D341Med (cell line): ENCODE data around the gene KCNJ6.
A peak's percentile ranks its signal among the peaks of the same experiment; 100 is the strongest.
"Not testable (repeated sequence)": the region's sequence is repeated elsewhere in the genome, so short reads cannot be mapped to it uniquely, and the experiment has no call there.

Experiments used
- DNase-seq: peaks from one replicate; pipeline ENCODE4 v3.0.0; 2012; ENCODE audit warnings: low spot score

KCNJ6 gene

DNA sequence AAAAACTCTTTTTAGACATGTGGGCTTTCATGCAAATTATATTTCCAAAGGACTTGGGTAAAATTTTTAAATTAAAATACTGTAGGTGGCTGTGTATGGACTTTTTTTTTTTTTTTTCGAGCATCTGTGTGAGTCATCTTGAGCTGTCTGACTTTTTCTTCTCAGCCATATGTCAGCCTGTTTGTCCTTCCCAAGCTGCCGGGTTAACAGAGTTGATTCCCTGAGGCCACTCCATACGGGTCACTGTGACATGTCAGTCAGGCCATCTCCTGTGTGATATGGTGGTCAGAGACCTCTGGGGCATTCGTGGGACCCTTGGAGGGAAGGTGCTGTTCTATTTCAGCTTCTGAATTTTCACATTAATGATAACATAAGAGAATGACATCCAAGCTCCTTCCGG, 148.3 kb downstream of the KCNJ6 start:
- no peak for DNase-seq

DNA sequence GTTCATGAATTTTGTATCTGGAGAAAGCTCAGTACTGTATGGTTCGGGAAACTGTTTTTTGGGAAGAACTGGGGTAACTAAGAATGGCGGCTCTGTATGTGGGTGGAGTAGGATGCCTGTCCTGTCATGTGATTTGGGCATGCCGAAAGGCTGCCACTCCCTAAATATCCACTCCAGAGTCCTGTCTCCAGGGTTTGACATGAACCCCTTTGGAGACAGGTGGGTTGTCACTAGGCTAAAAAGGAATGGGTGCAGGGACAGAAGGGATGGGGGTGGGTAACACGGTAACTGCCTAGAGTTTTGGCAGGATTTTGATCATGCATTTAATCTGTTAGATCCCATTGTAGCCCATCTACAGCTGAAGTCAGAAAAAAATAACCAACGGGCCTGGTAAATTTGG, 150.1 kb downstream of the KCNJ6 start:
- no peak for DNase-seq

DNA sequence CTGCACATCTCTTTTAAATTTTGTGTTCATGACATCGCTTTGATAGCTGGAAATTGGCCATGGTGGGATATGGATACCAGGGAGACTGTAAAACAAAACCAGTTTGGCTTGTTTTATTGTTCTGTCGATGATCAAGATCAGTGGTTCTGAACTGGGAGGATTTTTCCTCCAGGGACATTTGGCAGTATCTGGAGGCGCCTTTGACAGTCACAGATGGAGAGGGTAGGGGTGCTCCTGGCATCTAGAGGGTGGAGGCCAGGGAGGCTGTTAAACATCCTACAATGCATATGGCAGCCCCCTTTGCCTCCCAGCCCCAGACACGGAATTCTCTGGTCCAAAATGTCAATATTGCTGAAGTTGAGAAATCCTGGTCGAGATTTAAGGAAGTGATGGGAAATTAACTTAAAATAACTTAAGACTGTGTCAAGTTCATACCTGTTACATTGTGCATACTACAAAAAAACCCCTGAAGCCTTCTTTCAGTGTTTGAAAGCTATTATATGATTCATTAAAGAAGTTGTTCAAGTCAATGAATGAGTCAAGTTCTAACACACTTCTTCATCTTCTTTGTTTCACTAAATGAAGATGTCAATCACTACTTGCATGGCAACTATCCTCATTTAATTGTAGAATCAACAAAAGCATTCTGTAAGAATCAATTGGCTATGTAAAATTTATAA, 150.9 kb downstream of the KCNJ6 start:
- DNase-seq = no peak

DNA sequence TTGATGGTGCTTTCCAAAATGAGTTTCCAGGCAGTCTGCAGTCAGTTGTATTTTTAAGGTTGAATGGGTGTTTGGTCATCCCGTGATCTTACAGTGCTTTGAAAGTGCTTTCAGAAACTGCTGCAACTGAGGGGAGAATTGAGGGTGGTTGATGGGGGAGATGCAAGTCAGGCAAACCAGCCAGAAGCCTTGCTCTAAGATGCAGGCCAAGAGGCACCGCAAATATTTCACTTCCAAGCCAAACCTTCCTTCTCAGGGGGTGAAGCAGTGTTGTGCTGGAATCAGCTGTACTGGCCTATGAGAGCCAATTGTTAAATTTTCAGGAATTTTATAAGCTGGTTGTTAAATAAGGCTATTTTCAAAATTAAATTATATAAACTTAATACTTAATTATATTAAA, 151.6 kb downstream of the KCNJ6 start:
- DNase-seq = no peak

DNA sequence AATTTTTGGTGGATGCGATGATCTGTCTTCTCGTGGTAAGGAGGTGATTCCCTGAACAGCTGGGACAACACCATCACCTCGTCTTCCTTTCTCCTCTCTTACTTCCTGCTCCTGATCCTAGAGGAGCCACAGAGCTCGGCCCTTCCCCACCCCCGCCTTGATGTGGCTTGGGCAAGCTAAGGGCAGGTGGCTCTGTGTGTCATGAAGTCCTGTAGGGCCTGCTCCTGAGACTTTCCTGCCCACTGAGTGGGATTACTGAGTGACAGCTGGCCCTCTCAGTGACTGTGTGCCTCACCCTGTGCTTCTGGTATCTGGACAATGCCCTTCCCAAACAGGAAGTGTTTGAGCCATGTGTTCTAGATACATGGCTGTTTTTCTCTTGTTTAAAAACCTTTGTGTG, 153.0 kb downstream of the KCNJ6 start:
- DNase-seq = no peak

DNA sequence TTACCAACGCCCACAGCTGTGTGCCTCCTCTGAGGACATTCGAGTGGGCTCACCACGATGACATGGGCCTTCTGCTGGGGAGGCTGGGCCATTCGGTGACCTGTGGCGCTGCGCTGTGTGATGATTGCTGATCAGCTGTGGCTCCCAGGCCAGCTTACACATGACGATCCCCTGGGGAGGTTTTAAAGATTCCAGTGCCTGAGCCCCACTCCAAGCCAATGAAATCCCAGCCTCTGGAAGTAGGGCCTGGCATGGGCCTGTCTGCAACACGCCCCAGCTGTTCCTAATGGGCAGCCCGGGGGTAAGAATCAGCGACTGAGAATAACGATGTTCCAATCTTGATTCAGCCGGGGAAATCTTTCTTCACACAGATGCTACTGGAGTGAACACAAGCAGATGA, 153.7 kb downstream of the KCNJ6 start:
- no peak for DNase-seq

DNA sequence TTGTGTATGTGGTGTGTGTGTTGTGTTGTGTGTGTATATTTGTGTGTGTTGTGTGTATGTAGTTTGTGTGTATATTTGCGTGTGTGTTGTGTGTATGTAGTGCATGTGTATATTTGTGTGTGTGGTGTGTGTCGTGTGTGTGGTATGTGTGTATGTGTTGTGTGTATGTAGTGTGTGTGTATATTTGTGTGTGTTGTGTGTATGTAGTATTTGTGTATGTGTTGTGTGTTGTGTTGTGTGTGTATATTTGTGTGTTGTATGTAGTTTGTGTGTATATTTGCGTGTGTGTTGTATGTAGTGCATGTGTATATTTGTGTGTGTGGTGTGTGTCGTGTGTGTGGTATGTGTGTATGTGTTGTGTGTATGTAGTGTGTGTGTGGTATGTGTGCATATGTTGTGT, 154.9 kb downstream of the KCNJ6 start:
- not testable (repeated sequence) for DNase-seq

DNA sequence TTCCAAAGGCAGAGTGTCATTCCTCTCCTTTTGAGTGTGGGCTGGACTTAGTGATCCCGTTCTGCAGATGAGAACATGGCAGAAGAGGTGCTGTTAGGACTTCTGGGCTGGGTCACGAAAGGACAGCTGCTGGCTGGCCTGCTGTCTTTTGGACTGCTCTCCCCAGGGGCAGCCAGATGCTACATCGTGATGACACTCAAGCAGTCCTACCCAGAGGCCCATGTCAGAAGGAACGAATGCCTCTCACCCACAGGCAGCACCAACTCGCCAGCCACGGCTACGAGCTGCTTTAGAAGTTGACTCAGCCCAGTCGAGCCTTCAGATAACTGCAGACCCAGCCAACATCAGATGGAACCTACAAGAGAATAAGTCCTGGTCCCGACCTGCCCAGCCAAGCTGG, 156.5 kb downstream of the KCNJ6 start:
- DNase-seq = no peak

DNA sequence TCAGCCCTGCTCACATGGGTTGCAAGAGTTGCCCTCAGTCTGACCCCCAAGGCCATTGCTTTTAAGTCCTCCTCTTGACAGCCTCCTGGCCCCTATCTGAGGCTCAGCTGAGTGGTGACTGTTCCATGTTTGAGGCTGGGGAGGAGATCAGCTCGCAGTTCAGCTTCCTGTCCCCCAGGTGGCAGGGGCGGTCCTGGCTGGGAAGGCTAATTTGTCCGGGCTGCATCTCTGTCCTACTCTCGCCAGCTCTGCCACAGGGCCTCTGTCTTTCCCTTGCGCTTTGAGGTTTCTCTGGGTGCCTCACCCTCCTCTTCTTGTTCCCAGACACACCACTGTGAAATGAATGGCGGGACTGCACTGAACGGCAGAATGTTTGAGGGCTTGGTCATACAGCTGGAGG, 157.3 kb downstream of the KCNJ6 start:
- DNase-seq = peak; percentile 53

DNA sequence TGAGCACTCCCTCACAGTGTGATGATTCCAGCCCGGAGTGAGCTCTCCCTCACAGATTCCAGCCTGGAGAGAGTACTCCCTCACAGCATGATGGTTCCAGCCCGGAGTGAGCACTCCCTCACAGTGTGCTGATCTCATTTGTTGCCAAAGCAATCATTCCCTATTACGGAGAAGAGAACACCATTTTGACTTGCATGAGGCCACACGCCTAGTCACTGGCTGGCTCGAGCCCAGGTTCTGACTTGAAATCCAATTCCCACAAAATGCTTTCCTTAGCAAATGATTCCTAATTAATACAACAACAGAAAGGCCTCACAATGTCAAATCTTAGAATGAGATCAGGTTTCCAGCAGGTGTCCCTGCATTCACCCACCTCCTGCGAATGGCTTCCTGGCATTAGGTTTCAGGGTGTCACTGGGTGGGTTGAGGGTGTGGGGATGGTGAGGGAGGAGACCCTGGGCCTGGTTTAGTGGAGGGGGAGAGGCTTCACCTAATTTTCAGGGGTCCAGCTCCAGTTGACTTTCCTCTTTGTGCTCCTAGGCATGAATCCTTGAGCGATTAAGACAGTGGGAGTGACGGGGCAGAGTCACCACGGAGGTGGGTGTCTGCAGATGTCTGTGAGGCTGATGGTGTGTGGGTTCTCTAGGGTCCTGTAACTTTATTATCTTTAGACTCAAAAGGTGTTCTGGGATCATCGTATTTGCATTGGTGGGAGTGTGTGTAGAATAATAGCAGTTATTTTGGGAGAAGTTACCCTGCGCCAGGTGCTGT, 158.5 kb downstream of the KCNJ6 start:
- DNase-seq = no peak

DNA sequence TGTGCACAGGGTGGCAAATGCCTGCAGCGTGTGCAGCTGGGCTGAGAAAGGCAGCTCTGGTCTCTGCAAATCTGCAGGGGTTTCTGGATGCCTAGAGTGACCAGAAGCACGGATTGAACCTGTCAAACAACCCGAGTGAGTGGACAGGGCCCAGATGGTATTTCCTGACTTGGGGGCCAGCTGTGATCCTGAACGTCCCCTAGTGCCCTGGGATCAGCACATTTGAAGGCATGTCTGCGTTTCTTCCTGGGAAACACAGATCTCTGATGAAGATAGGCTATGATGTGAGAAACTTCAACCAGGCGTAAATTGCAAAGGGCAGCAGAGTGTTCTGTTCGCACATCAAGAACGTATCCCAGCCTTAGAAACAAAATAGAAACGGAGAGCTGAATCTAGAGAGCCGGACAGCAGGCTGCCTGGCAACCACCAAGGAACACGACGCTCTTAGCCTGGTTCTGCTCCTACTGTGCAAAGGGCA, 163.1 kb downstream of the KCNJ6 start:
- no peak for DNase-seq

DNA sequence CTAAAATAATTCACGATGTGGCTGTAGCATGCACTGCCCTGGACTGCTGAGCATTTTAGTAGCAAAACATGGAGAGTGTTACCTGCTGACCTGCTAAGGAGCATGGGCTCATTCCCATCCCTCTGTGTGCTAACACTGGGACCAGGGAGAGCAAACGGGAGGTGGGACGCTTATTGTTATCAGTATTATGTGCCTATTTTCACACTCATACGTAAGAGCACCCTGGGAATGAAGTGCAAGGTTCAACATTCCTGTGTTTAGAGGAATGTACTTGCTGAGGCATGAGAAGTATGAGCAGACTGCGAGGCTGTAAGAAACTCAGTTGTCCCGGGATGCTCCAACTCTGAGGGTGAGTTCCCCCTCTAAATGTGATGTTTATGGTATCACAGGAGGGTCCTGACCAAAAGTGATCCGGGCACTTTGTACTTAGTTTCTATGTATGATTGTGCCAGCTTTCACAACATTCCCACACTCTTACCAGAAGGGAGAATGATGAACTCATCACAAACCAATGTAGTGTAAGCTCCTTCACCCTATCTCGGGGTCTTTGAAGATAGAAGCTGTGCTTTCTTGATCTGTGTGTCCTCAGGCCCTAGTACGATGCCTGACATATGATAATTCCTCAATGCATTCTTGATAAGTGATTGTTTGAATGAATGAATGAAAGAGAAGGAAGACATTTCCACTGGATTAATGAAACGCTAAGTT, 164.8 kb downstream of the KCNJ6 start:
- DNase-seq = no peak

DNA sequence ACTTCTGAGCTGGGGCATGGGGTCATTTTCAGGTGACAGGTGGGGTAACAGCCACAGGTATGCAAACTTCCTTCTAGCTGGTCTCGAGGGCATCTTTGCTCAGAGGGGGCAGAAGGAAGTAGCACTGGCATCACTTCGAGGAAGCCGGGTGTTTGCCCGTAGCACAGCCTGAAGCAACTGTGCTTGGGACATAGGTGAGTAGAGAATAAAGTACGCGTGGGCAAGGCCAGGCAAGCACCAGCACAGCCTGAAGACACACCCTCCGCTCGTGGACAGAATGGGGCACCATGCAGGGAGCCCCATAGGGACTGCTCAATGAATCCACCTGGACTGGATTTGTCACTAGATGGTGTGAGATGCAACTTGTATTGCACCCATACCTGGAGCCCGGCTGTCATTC, 167.1 kb downstream of the KCNJ6 start:
- no peak for DNase-seq

DNA sequence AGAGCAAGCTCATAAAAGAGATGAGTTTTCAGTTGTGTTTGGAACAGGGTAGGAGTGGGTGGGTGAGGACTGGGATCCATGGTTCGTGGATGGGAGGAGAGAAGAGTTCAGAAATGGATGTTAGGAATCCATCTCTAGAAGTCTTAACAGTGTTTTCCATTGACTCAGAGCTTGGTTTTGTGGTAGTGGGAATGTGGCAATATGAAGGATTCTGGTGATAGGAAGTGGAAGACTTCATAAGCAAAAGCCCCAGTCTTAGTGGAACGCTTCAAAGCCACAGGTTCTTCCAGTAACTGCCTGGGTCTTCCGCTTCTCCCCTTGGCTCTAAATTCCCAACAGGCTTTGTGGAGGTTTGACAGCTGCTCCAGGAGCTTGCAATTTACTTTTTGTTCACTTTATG, 167.9 kb downstream of the KCNJ6 start:
- no peak for DNase-seq

DNA sequence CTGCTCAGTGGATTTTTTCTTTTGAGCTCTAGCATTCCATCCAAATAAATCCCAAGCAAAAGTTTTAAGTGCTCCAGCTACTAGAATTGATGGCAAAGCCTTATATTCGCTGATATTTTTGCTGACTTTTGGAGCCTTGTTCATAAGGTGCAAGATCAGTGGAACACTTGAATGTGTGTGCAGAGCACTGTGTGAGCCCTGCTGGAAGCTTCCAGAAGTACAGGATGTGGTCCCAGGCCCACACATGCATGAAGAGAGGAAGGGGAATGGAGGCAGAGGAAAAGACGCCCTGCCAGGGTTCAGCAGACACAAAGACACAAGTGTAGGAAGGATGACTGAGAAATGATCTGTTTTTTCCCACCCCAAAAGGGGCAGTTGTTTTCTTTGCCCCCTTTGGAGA, 169.4 kb downstream of the KCNJ6 start:
- DNase-seq = no peak

DNA sequence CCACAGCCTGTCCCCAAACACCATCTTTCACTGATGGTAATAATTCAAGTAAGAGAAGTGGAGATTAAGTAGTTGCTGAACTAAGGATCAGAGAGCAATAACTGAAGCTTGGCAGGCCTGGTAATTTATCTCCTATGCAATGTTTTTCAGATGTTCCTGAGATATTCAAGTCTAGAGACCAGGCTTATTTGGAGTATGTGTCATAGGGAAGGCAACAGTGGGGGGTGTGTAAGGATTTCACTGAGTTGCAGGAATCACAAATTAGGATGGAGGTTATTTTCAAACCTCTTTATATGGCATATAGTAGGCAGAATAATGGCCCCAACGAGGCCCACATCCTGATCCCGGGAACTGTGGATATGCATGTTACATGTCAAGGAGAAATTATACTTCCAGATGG, 171.7 kb downstream of the KCNJ6 start:
- DNase-seq = no peak

DNA sequence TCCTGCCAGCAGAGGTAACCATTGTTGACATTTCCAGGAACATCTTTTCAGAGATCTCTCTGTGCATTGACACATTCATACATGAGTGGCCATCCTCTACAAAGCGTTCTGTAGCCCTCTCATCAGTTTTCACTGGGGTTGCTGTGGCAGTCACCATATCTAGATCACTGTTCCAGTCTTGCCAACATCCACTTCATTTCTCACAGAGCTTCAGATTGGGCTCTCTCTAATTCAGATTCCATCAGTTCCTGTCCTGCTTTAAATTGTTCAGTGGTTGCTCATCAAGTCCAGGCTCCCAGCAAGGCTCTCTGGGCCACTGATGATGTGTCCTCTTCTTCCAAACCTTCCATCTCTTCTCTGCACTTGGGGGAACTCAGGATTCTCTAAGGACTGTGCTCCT, 173.7 kb downstream of the KCNJ6 start:
- DNase-seq = no peak

DNA sequence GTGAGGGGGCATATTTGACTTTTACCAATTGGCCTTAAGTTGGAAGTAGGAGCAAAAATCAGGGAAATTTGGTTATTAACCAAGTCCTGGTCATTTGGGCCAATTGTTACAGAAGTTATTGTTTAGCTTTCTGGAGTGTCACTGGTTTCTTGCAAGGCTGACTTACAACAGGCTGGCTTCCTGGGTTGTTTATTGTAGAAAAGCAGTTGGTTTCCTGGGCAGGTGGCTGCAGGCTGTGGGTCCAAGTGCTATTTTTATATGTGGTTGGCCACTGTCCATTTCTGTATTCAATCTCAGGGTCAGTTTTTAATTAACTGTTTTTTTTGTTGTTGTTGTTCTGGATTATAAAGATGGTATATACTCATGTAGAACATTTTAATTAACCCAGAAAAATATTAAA, 174.1 kb downstream of the KCNJ6 start:
- no peak for DNase-seq

DNA sequence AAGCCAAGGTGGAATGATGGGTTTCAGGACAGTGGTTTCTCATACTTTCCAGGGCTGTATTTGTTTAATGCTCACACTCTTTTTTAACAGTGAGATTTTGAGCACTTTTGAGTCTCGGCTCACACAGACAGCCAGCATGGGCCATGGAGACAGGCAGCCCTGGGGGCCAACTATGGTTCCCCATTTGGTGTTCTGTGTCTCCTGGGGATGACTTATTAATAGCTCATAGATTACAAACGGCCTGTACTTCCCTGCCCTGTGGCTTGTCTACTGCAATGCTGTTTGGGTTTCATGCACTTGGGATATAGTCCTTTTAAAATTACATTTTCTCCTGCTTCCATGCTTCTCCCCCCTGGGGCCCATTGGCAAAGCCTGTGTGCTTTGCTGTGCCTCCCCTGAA, 178.3 kb downstream of the KCNJ6 start:
- DNase-seq = no peak

DNA sequence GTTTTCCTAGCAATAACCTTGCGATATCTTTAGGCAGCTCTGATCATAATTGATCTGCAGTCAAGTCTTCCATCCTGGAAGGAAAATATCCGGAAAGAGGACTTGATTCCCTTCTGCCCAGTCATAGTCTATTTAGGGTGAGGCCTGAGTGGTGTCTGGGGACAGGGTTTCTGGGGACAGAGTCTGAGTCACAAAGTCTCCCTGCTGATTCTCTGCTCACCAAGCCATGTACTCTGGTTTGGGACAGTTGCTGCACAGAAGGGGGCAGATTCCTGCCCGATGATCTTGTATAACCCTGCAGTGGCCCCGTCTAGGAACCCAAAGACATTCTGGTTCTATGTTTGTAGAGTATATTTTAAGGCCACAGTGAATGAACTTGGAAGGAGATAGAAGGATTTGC, 178.8 kb downstream of the KCNJ6 start:
- no peak for DNase-seq

DNA sequence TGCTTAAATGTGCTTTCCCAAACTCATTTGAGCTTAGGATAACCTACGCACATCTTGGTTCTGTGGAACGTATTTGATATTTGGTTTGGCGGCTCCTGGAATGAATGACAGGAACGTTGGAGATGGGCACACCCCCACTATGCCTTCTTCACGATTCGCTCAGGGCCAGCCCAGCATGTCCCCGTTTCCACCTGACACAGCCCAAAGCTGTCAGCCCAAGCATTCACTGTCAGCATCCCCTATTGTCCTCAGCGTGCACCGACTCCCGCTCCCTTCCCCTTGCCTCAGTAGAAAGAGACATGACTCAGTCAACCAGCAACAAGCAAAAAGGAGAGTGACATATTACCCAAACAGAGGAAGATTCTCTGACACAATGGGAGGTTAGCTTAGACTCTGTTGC, 181.4 kb downstream of the KCNJ6 start:
- DNase-seq = no peak

DNA sequence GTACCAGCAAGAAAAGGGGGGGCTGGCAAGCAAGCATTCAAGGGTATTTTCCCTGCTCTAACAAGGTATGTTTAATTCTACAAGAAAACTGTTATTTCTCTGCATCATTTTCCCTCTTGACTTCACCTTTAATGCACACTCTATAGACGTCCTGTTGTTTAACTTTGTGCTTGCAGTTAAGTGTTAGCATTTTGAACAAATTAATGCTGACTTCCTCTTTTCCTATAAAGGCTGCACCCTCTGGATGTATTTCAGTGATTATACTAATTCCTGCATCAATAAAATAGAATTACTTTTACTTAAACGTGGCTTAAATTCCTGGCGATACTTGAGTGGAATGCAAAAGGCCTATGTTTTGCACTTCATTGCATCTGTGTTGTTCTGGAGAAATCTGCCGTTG, 183.3 kb downstream of the KCNJ6 start:
- DNase-seq = no peak

DNA sequence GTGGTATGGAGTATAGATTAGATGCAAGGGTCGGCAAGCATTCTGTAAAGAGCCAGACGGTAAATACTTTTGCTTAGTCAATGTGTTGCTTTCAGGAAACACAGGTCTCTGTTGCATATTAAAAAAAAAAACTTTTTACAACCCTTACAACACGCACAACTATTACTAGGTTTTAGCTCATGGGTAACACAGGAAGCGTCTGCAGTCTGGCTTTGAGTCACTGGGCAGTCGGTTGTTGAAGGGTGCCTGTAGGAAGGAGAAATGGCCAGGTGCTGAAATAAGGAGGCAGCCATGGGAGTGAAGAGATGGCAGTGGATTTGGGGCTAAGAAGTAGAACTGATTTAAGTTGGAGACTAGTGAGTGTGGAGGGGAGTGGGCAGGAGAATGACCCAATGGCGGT, 192.1 kb downstream of the KCNJ6 start:
- no peak for DNase-seq
